ENCODE measurements around the gene CXCL9.
"Not testable (repeated sequence)": the region's sequence is repeated elsewhere in the genome, so short reads cannot be mapped to it uniquely, and the experiment has no call there.

Gene CXCL9

GRCh38 chr4:75954811-75955210 lies 52.5 kb downstream of the CXCL9 start:
- not testable (repeated sequence) for H3K9ac ChIP-seq (ENCODE audit: low read depth, low read length); H3K4me3 ChIP-seq (ENCODE audit: low read length); H3K27ac ChIP-seq (ENCODE audit: low read depth, low read length); H3K27me3 ChIP-seq (ENCODE audit: insufficient read depth, low read length); H3K9me3 ChIP-seq (ENCODE audit: insufficient read depth, low read depth, low read length); H3K4me1 ChIP-seq (ENCODE audit: insufficient read depth, low read length)
- WGBS: 93% methylated on average over 5 of the region's 5 CpGs
- H3K36me3 ChIP-seq (ENCODE audit: insufficient read depth, low read length): peaks cover 95% of the 10 kb centered on the region

DNA sequence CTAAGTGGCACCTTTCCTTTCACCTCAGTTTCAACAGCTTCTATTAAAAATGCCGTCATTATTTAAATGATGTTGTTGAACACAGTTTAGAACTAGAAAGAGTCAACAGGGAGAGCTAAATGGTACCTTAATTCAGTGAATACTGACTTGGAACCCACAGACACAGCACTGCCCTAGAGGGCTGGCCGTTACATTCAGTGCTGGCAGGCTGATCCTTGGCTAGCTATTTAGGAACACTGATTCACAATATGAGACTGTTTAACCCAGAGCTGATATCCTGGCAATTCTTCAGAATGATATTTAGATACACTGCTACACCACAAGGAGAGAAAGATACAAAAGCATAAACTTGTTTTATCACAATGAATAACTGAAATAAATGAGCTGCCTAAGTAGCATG lies 53.8 kb downstream of the CXCL9 start:
- Histone ChIP-seq H3K27ac (ENCODE audit: low read depth, low read length) (no peak overlapping the region), H3K4me1 (ENCODE audit: insufficient read depth, low read length) (no peaks in the 10 kb centered on the region), H3K27me3 (ENCODE audit: insufficient read depth, low read length) (no peaks in the 10 kb centered on the region), H3K9ac (ENCODE audit: low read depth, low read length) (no peak overlapping the region), H3K9me3 (ENCODE audit: insufficient read depth, low read depth, low read length) (no peaks in the 10 kb centered on the region), H3K4me3 (ENCODE audit: low read length) (no peak overlapping the region), H3K36me3 (ENCODE audit: insufficient read depth, low read length) (peaks cover 96% of the 10 kb centered on the region)
- WGBS: 98% methylated on average over 2 of the region's 2 CpGs

All from HUES64 (cell line).